Brain pericyte (primary cell): Measurements from ENCODE around the gene ZNF638.
A peak's percentile ranks its signal among the peaks of the same experiment; 100 is the strongest.
"Not testable (repeated sequence)": the region's sequence is repeated elsewhere in the genome, so short reads cannot be mapped to it uniquely, and the experiment has no call there.

ENCODE experiments used
- DNase-seq: peaks from one replicate; pipeline ENCODE4 v3.0.0-alpha.2; 2012; ENCODE audit warnings: low read depth, low spot score

The ZNF638 gene

GRCh38 chr2:71331581-71332434 lies at the start of gene ZNF638:
Gene ZNF638, plus strand, starts transcription at chr2:71331782. Its CDS starts 17,173 bp downstream, at chr2:71348955.
- DNase-seq: peak; percentile 82

DNA sequence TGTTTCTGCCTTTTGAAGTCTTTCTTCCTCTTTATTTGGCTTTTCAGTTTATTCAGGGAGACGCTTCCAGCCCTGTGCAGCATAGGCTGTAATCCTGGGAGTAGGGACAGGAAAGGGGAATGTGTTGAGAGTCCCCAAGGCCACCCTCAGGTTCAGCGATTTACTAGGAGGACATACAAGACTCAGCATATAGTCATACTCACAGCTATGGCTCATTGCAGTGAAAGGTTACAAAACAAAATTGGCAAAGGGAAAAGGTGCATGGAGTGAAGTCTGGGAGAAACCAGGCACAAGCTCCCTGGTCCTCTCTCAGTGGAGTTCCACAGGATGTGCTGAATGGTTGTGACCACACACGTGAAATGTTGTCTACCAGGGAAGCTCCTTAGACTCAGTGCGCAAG lies 49.6 kb upstream of the ZNF638 start:
- DNase-seq: no peak

DNA sequence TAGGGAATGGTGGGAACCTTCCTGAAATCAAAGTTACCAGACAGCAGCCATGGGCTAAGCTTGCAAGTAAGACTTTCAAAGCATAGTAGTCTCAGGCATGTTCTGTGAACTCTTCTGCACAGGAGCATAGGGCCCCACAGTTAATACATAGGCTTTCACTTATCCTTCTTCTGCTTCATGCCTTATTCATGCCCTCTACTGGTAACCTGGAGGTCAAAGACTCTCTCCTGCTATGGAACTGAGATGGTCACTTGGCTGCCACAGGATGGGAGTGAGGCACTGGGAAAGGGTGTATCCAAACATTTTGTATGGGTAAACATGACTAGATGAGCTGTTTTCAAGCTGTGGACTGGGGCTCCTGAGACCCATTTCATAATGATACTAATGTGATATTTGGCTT lies 49.1 kb upstream of the ZNF638 start:
- DNase-seq: no peak

GRCh38 chr2:71283131-71283530 lies 48.5 kb upstream of the ZNF638 start:
- no peak for DNase-seq

GRCh38 chr2:71285706-71286105 lies 45.9 kb upstream of the ZNF638 start:
- no peak for DNase-seq

GRCh38 chr2:71291398-71291797 lies 40.2 kb upstream of the ZNF638 start:
- no peak for DNase-seq

DNA sequence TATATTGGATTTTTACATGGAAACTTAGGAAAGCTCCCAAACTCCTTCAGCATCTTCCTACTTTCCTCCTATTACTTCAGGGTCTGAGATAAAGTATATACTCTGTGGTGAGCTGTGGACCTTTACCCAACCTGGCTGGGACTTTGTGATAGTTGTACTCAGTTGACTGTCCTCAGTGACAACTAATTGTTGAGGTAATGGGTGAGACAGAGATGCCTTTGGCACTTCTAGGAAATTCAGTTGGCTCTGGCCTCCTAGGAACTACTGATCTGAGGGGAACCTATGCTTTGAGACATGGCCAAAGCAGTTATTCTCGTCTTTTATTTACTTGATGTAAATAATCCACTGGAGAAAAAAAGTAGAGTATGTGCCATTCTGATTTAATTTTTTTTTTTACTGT lies 39.4 kb upstream of the ZNF638 start:
- DNase-seq: no peak

GRCh38 chr2:71298914-71299313 lies 32.7 kb upstream of the ZNF638 start:
- DNase-seq: no peak

- no peak for DNase-seq
These were observed 32.1 kb upstream of the ZNF638 start for GRCh38 chr2:71299507-71299906.

DNA sequence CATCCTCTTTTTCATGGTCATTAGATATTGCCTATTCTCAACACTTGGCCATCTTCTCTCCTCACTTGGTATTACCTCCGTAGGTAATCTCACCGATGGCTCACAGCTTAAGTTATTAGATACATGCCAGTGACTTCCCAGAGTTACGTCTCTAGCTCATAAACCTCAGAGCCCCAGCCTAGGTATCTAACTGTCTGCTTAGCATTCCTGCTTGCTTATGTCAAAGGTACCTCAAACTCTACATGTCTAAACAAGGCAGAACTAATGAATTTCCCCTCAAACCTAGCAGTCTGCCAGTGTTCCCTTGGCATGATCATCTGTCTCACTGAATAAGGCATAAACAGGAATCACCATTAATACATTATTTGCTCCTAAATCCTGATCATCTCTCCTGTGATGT lies 27.7 kb upstream of the ZNF638 start:
- no peak for DNase-seq

DNA sequence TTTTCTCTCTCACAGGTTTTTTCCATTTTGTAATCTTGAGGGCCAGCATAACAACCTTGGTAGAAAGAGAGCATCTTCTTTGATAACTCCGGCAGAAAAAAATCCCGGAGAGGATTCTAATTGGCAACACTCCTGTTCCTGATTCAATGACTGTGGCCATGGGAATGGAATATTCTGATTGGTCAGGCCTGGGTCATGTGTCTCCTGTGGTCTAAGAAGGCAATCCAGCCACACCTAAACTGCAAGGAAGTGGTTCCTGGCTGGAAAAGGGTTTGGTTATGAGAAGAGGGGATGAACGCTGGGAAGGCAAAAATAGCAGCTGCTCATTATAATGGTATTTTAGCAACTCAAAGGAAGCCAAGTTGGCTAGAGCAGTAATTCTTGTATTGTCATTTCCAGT lies 24.8 kb upstream of the ZNF638 start:
- no peak for DNase-seq

DNA sequence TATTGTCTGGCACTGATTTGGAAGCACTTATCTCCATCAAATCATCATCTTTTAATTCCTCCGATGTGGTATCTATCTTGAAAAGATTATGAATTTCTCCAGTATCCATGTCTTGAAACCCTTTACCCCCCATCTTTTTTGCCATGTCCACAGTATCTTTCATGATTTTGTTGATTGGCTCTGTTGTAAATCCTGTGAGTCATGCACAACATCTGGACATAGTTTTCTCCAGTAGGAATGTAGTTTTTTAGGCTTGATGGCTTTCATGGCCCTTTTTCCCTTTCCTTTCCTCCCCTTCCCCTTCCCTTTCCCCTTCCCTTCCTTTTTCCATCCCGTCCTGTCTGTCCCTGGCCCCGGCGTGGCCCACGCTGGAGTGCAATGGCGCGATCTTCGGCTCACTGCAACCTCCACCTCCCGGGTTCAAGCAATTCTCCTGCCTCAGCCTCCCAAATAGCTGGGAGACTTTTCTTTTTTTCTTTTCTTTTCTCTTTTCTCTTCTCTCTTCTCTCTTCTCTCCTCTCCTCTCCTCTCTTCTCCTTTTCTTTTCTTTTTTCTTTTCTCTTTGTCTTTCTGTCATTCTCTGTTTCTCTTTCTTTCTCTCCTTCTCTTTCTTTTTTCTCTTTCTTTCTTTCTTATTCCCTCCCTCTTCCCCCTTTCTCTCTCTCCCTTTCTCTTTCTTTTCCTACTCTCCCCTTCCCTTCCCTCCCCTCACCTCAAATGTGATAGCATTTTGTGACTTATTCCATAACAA lies 18.4 kb upstream of the ZNF638 start:
- no peak for DNase-seq

DNA sequence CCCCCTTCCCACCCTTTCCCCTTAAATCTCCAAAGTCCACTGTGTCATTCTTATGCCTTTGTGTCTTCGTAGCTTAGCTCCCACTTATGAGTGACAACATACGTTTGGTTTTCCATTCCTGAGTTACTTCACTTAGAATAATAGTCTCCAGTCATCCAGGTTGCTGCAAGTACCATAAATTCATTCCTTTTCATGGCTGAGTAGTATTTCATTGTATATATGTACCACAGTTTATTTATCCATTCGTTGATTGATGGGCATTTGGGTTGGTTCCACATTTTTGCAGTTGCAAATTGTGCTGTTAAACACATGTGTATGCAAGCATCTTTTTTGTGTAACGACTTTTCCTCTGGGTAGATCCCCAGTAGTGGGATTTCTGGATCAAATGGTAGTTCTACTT lies 14.5 kb upstream of the ZNF638 start:
- DNase-seq: no peak

GRCh38 chr2:71317900-71318299 lies 13.7 kb upstream of the ZNF638 start:
- DNase-seq: not testable (repeated sequence)

- DNase-seq: no peak
These were observed 8.2 kb upstream of the ZNF638 start for GRCh38 chr2:71323386-71323785.

DNA sequence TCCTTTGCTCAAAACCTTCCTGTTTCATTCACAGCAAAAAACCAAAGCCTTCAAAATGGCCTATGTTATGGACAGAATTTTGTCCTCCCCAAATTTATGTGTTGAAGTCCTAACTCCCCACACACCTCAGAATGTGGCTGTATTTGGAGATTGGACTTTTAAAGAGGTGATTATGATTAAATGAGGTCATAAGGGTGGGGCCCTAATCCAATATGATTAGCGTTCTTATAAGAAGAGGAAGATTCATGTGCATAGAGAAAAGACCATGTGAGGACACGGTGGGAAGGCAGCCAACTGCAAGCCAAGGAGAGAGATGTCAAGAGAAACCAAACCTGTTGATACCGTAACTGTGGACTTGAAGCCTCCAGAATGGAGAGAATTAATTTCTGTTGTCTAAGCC lies 4.6 kb upstream of the ZNF638 start:
- no peak for DNase-seq

DNA sequence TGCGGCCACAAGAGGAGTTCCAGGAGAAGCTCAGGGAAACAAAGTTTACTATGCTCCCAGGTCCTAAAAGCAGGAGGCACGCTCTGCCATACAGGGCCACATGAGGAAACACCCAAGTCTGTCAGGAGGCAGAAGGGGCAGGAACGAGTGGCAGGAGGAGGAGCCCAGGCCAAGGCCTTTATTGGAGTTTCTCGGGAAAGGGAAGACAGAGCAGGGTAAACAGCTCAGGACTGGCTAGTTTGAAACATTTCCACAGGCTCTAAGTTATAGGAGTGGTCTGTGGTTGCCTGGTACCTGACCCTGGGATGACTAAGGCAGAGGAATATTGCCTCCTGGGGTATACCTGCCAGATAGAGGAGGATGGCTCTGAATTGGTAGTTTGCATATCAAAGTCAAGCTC lies 3.7 kb upstream of the ZNF638 start:
- no peak for DNase-seq

DNA sequence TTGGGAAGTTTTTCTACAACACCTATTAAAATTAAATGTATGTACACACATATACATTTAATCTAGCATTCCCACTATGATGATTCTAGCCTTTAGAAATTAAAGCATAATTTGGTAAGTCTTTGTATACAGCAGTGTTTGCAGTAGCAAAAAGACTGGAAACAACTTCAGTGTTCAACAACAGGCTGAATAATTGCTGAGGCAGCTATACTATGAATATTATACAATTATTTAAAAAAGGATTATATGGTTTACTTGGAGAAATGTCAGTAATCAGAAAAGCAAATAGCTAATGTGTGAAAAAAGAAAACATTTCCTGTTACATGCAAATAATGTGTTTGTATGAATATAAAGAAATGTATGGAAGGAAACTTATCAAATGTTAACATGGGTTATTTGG lies 1.4 kb upstream of the ZNF638 start:
- no peak for DNase-seq

DNA sequence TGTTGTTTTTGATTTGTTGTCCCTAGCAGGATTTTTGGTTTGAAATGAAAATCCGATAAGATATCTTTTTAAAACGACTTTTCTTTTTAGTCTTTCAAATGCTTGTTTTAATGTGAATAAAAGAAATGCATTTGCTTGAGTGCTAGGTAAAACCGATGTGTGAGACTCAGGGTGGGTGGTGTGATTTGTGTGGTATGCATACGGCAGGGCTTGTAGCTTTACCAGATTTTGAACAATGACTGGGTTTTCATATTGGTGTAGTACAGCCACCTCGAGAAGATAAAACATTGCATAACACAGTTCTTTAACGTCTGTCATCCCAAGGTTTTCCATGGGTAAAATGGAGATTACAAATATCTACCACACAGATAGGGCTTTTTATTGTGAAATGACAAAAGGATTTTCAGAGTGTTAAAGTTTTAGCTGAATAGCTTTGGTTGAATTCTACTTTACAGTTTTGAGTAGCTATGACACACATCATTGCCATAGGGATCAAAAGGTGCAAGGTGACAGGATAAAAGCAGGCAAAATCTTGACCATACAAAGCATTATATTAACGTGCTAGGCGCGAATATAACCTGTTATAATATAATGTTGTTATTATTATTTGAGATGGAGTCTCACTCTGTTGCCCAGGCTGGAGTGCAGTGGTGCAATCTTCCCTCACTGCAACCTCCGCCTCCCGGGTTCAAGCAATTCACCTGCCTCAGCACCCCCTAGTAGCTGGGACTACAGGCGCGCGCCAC lies 824 bp upstream of the ZNF638 start:
- no peak for DNase-seq

DNA sequence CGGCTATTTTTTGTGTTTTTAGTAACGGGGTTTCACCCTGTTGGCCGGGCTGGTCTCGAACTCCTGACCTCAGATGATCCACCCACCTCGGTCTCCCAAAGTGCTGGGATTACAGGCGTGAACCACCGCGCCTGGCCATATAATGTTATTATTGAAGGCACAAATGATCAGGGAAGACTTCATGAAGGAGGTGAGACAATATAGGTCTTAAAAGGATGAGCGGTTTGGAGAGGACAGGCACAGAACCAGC lies 326 bp upstream of the ZNF638 start:
- DNase-seq: not testable (repeated sequence)

- DNase-seq: no peak
These were observed 834 bp downstream of the ZNF638 start for GRCh38 chr2:71332435-71332796.

DNA sequence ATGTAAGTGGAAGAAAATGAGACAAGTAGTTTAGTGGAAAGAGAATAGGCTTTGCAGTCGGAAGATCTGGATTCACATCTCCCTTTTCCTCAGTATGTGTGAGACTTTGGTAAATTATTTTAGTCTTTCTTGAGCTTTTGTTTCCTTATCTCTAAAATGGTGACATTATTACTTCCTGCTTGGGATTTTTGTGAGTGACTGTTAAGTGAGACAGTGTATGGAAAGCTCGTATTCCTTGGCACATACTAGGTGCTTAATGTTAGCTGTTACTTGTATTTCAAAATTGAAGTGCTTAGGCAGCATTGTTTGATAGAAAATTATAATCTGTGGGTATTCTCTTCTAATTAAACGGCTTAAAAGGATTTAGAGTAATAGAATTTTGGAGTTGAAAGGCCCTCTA lies 2.0 kb downstream of the ZNF638 start:
- DNase-seq: no peak

DNA sequence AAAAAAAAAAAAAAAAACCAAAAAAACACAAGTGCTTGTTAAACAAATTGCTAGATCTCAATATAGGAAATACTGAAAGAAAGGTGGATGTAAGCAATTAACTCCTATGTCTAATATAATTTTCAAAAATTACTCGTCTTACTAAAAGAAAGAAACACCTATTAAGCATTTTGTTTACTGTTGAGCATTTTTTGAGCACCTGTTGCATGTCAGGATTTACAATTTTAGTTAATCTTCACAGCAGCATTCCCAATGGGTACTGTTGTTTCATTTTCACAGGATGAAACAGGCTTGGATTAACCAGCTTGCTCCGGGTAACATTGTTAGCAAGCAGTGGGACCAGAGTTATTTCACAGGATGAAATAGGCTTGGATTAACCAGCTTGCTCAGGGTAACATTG lies 4.8 kb downstream of the ZNF638 start:
- no peak for DNase-seq
